ENCODE data around the gene KLF6. TPM values are rescaled to one million over a fixed set of nuclear protein-coding genes. Genes with fewer than 3 reads are reported as not detected.

KLF6 gene
- total and polyA plus RNA-seq, 2 donors (not counting 3 experiments of a cell fraction or from before 2014, with no cell fraction given) = 183 to 307 TPM

GRCh38 chr10:3783316-3783681 lies 1.7 kb downstream of the KLF6 start:
- Histone ChIP-seq H3K27ac (ENCODE audit: insufficient read depth, low read depth, low read length) (peak overlapping the region; percentile 95), H3K79me2 (ENCODE audit: control insufficient read depth, insufficient read depth, low read length) (peaks cover 70% of the 10 kb centered on the region), H2AFZ (ENCODE audit: low read depth, low read length) (no peak overlapping the region), H3K4me2 (ENCODE audit: insufficient read depth, low read length) (peak overlapping the region; percentile 95), H3K27me3 (ENCODE audit: control insufficient read depth in 2 of 2, insufficient read depth in 2 of 2, low read length in 2 of 2) (no peaks in the 10 kb centered on the region), H3K4me1 (ENCODE audit: control insufficient read depth, extremely low read depth, insufficient read depth, low read length) (peaks cover 47% of the 10 kb centered on the region), H3K36me3 (ENCODE audit: control insufficient read depth in 2 of 2, extremely low read depth in 1 of 2, insufficient read depth in 2 of 2, low read length in 2 of 2) (peaks cover 28 to 38% of the 10 kb centered on the region in 2 experiments), H4K20me1 (replicated peaks; ENCODE audit: control insufficient read depth, extremely low read depth, insufficient read depth, low read length) (no peaks in the 10 kb centered on the region), H3K9me3 (replicated peaks; ENCODE audit: control insufficient read depth, insufficient read depth, low read length) (no peaks in the 10 kb centered on the region), H3K9ac (replicated peaks; ENCODE audit: extremely low read depth, insufficient read depth, low read length) (peak overlapping the region; percentile 100), H3K9me1 (replicated peaks; ENCODE audit: control insufficient read depth, extremely low read depth, insufficient read depth, low read length) (no peaks in the 10 kb centered on the region), H3K4me3 (replicated peaks in 1 of 3; ENCODE audit: insufficient read depth in 1 of 3, low read depth in 1 of 3, low read length in 3 of 3) (peak overlapping the region; percentile 89 to 95 (median 92))
- POLR2A ChIA-PET = interaction anchor here (1.0 to 2.8 kb wide), 6 partner anchors 23 to 668 kb away, joined by 3 to 8 read pairs (median 4); no protein-coding TSS in a partner anchor
- dilution Hi-C loops (cut with MboI; ENCODE audit: extremely low pct_ligation_motif_present, low sequenced_read_pairs) = no loop called here
- CTCF ChIA-PET = interaction anchor here (0.8 to 2.7 kb wide), 5 partner anchors 27 to 874 kb away, joined by 3 to 12 read pairs (median 6); no protein-coding TSS in a partner anchor
- intact Hi-C loops (cut with micrococcal nuclease) = loop anchor here (1.0 to 2.0 kb wide), 4 partner anchors 261 to 874 kb away; no protein-coding TSS in a partner anchor
- BruUV-seq (replicated peaks) = TSS peak; percentile 18
- TF ChIP-seq GATA2 (IDR thresholded peaks at IDR 0.05; ENCODE audit: insufficient read depth, insufficient read length, low read depth, low read length) (no peak), FOS (IDR thresholded peaks at IDR 0.05; ENCODE audit: borderline replicate concordance, insufficient read depth, low read length) (no peak), MYC (IDR thresholded peaks at IDR 0.05; ENCODE audit: low read depth, low read length) (no peak), POLR2AphosphoS5 (IDR thresholded peaks at IDR 0.05; ENCODE audit: insufficient read depth, low read depth, low read length) (no peak), POLR2A (IDR thresholded peaks at IDR 0.05; ENCODE audit: low read depth, low read length) (no peak), JUN (IDR thresholded peaks at IDR 0.05; ENCODE audit: borderline replicate concordance, insufficient read depth, insufficient read length, low read depth) (no peak), MAX (IDR thresholded peaks at IDR 0.05; ENCODE audit: insufficient read depth, insufficient read length) (no peak), EZH2 (IDR thresholded peaks at IDR 0.05; ENCODE audit: borderline replicate concordance, low read depth, low read length, severe bottlenecking) (no peak)
- TF ChIP-seq, protein P1, sequence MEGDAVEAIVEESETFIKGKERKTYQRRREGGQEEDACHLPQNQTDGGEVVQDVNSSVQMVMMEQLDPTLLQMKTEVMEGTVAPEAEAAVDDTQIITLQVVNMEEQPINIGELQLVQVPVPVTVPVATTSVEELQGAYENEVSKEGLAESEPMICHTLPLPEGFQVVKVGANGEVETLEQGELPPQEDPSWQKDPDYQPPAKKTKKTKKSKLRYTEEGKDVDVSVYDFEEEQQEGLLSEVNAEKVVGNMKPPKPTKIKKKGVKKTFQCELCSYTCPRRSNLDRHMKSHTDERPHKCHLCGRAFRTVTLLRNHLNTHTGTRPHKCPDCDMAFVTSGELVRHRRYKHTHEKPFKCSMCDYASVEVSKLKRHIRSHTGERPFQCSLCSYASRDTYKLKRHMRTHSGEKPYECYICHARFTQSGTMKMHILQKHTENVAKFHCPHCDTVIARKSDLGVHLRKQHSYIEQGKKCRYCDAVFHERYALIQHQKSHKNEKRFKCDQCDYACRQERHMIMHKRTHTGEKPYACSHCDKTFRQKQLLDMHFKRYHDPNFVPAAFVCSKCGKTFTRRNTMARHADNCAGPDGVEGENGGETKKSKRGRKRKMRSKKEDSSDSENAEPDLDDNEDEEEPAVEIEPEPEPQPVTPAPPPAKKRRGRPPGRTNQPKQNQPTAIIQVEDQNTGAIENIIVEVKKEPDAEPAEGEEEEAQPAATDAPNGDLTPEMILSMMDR (IDR thresholded peaks at IDR 0.05; ENCODE audit: extremely low read depth in 1 of 2, insufficient read depth in 1 of 2, low read depth in 1 of 2, low read length in 2 of 2) = no peak
- DNase-seq (ENCODE audit: low read depth, low spot score) (no peak), FAIRE-seq (no peak)

All from endothelial cell of umbilical vein (primary cell).